Muscle of back (tissue), 13 donors: ENCODE data around the gene SNTN. TPM values are rescaled to one million over a fixed set of nuclear protein-coding genes. Genes with fewer than 3 reads are reported as not detected.
"Not testable (repeated sequence)": the region's sequence is repeated elsewhere in the genome, so short reads cannot be mapped to it uniquely, and the experiment has no call there.

Source experiments
- DNase-seq, 3 donors: peaks; one replicate each; pipeline versions ENCODE4 v3.0.0 to v3.0.0-alpha.2; 2013
- long read RNA-seq, 9 donors: transcript quantifications; one replicate each; lab custom pipeline, GENCODE V29; 2026
- polyA plus RNA-seq, 10 donors: library from polyadenylated mRNA; unstranded; fragments of 120-200 nt; gene quantifications; one replicate each; pipeline ENCODE4 v1.2.1, GENCODE V29; 2013; ENCODE audit not compliant: insufficient read length in 10 of 10

The SNTN gene
- under 1 TPM in 2 of 10 donors, not detected in 8; 0.04 to 0.05 TPM for polyA plus RNA-seq
- long read RNA-seq, donor 1: 0 reads
- long read RNA-seq, donor 2: 0 reads
- long read RNA-seq, donor 3: 0 reads
- long read RNA-seq, donor 4: 0 reads
- long read RNA-seq, donor 5: 0 reads
- long read RNA-seq, donor 6: 0 reads
- long read RNA-seq, donor 7: 0 reads
- long read RNA-seq, donor 8: 0 reads
- long read RNA-seq, donor 9: 0 reads

DNA sequence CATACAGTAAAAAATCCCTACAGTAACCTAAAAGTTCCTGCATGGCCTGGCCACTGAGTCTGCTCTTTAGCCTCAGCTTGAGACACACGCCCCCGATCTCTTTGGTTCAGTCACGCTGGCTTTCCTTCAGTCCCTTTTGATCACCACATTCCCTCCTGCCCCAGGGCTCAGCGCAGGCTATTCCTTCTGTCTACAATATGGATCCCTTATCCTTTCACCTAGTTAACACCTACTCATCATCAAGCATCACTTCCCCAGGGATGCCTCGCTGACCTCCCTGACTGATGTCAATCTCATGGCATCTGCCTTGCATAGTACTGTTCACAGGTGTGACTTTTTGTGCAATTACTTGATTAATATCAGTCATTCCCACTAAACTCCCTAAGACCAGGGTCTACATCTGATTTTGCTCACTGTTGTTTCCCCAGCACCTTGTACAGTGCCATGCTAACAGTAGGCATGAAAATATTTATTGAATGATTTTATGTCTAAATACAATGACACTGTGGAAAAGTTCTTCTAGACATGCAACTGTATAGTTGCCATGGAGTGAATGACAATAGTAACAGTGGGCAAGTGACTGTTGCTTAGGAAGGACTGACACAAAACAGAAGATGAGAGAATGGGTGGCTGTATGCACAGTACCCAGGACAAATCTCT is at the start of gene SNTN:
Gene SNTN, plus strand, starts transcription at position 610 of the 660 bp plus-strand sequence. Its CDS starts 13 bp downstream, at position 623.
- no peak for DNase-seq

DNA sequence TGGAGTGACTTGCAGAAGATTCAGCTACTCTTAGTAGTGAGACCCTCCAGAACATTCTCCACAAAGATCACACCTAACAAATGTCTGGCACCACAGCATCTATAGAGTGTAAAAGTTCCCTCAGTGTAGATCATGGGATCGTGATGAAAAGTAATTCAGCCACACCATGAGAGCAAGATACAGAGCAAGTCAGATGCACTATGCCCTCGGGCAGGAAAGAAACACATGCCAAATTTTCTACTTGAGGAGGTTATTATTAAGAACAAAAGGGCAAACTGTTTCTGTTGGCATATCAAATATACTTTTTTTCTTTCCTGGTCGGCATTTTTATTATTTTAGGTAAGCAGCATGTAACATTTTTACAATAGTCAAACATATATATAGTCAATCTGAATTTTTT is 44.8 kb upstream of the SNTN start:
- DNase-seq: no peak

DNA sequence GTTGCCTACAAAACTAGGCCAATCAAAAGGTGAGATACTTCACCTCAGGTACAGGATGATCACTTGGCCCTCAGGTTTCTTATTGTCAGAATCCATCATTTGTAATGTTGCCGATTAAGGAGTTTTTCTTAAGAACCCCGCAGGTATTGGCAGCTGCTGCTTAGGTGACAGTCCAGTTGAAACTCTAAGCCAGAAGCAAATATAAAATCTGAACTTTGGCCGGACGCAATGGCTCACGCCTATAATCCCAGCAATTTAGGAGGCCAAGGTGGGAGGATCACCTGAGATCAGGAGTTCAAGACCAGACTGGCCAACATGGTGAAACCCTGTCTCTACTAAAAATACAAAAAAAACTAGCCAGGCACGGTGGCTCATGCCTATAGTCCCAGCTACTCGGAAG is 43.1 kb upstream of the SNTN start:
- no peak for DNase-seq

DNA sequence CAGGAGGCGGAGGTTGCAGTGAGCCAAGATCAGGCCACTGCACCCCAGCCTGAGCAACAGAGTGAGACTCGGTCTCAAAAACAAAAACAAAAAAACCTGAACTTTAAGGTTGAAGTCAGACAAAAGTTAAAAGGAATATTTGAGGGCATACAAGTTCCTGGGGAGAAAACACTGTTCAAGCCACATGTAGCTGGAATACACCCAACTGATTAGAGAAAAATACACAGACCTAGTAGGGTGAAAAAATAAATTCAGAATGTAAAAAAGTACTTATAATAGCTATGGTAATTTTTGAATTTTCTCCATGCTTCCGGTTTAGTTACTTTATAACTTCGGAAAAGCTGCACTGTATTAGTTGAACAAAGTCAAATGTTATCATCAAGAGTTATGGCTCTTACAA is 42.6 kb upstream of the SNTN start:
- DNase-seq: no peak

DNA sequence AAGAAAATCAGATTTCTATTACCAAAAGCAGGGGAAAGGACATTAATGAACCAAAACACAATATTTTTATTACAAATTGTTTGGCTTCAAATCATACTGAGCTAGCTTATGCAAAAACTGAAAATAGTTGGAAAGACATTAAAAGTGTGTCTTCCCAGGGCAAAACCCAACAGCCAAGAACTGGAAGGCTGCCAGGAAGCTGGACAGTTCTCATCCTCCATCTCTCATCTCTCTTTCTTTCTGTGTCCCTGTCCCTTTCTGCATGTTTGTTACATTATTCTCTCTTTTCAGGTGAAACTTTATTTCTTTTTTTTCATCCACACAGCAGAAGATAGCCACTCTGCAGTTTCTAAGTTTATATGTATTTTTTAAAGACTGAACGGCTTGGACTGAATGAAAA is 41.1 kb upstream of the SNTN start:
- peak in 1 of 3 donors; percentile 4 for DNase-seq

DNA sequence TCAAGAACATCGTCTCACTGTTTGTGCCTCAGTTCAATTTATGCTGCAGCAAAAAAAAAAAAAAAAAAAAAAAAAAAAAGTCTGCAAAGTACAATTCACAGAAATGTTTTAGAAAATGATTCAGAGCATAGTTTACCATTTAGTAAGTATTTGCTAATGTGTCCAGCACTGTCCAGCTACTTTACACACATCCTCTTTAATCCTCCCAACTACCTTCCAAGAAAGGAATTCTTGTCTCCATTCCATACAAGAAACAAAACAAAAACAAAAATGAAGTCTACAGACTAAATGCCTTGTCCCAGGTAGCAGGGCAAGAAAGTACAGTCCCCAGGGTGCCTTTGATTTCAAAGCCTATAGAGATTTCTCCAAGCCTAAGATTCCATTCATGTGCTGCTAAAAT is 38.9 kb upstream of the SNTN start:
- DNase-seq: peak in 1 of 3 donors; percentile 29

DNA sequence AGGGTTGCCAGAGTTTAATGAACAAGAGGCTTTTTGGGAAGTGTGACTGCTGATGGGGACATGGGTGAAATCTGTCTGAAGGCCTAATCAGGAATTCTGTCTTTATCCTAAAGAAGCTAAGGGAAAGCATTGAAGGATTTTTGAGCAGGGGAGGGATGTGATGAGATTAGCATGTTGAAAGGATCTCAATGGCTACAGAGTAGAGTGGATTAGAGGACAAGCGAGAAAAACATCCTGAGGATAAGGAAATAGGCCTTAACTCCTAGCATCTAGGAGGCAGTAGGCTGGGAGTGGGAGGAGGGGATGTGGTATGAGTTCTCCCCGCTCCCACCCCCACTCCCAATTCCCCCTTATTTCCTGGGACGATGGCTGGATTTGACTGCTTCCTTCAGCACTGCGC is 35.1 kb upstream of the SNTN start:
- no peak for DNase-seq

DNA sequence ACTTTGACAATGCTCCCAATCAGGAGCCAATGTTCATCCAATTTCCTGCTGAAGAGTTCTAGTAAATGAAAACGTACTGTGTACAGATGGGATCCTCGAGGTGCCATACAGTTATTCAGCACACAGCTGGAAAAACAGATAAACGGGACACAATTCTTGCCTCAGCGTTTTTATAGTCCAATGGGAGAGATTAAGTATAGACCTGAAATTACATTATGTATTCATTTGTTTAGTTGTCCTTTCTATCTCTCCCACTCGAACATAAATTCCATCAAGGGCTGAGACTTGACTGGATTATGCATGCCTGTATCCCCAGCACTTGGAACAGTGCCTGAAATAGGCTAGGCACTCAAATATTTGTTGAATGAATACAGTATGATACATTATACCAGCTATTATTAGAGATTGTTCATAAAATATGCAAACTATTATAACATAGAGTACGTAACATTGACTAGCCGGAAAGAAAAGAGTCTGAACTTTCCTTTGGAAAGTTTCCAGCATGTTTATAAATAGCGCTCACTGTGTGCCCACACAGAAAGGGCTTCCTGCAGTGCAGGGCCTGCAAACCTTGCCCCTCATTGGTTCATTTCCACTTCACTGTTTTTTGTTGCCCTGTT is 27.4 kb upstream of the SNTN start:
- DNase-seq: peak; percentile 10 to 93 (median 32)

DNA sequence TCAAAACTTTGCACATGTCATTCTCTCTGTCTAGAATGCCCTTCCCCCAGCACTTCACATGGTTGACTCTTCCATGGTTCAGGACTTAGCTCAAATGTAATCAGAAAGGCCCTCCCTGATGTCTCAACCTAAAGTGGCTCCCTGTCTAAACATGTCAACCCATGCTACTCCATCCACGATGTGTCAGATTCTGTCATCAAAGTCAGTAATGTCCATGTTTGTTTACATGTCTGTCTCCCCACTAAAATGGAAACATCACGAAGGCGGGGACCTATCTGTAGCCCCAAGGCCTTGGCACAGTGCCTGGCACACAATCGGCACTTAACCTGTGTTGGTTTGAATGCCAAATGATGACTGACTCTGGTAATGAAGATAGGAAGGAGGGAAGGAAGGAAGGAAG is 20.8 kb upstream of the SNTN start:
- DNase-seq: no peak

DNA sequence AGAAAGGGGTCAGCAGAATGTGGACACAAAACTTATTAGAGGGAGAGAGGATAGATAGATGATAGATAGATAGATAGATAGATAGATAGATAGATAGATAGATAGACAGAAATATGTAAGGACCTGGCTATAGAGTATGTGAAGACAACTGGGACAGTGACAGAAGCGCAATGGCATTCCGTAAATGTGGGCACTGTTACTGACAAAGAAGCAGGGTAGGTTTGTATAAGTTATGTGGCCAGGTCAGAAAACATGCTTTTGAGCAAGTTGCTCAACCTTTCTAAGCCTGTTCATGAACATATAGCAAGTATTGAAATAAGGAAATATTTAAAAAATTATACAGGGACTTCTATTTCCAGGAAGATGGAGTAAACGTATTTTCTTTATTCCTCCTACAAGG is 17.3 kb upstream of the SNTN start:
- DNase-seq: no peak

DNA sequence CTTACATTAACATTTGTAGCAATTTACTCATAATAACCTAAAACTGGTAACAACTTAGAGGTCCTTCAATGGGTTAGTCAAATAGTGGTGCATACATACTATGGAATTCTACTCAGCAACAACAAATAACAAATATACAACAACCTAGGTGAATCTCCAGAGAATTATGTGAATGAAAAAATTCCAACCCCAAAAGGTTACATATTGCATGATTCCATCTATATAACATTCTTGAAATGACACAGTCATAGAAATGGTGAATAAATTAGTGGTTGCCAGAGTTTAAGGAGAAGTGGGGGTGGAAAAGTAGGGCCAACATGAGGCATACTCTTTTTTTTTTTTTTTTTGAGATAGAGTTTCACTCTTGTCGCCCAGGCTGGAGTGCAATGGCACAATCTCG is 12.7 kb upstream of the SNTN start:
- DNase-seq: peak in 1 of 3 donors; percentile 16

DNA sequence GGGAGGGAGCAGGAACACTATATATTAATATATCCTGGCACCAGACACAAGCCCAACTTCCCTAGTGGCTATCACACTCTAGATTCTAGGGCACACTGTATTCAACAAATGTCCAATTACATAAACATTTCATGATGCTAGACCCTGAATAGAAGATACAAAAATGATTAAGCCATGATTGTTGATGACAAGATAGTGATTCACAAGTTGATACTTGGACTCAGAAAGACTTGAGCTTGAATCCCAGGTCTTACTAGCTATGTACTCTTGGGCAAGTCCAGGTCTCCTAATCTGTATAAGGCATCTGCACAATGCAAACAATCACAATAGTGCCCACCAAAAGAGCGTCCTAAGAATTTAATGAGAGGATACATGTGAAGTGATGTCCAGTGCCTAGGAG is 10.0 kb upstream of the SNTN start:
- DNase-seq: no peak

DNA sequence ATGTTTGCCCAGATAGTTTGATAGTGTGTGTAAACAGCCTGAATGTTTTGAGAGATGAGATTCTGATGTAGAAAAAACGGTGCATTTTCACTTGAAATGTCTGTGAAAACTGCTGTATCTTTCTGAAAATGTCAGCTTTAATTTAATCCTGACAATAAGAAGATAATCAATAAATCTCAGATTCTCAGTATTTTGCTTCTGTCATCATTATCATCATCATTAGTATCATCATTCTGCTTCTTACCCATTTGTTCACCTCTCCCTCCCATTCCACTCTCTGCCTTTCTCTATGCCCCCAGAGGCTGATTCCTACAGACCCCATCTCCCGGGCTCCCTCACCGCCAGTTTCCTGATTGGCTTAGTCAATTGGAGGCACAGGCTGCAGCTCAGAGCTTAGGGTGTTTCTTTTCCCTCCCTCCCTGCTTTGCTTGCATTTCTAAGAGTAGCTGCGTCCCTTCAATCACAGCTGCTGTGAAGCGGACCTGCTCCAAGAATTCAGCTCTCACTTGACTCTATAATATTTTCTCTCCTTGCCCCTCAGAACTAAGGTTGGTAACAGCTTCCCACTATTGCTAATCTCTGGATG is 8.2 kb upstream of the SNTN start:
- no peak for DNase-seq

DNA sequence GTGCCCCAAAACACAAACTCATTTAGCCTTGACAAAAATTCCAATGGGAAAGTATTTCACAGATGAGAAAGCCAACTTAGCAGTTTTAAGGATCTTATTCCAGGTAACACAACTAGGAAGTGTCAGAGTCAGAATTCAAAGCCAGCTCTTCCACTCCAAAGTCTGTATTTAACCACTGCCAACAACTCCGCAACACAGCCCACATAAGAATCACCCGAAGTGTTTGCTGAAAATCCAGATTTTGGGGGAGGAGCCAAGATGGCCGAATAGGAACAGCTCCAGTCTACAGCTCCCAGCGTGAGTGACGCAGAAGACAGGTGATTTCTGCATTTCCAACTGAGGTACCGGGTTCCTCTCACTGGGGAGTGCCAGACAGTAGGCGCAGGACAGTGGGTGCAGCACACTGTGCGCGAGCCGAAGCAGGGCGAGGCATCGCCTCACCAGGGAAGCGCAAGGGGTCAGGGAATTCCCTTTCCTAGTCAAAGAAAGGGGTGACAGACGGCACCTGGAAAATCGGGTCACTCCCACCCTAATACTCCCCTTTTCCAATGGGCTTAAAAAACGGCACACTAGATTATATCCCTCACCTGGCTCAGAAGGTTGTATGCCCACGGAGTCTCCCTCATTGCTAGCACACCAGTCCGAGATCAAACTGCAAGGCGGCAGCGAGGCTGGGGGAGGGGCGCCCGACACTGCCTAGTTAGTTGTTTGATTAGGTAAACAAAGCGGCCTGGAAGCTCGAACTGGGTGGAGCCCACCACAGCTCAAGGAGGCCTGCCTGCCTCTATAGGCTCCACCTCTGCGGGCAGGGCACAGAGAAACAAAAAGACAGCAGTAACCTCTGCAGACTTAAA is 7.3 kb upstream of the SNTN start:
- DNase-seq: not testable (repeated sequence)

DNA sequence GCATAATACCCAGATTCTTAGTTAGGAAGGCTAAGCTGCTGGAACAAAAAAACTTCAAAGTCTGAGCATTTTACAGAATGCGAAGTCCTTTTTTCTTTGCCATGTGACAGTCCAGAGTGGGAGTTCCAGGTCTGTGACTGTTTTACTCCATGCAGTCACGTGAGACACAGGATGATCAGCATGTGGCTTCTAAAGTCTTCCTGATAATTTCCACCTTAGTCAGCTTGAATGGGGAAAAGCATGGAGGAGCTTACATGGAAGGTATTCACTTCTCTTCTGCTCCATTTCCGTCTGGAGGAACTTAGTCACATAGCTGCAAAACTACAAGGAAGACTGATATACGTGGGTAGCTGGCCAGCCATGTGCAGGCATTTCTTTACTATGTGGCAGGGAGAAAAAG is 1.7 kb downstream of the SNTN start:
- peak in 1 of 3 donors; percentile 14 for DNase-seq

DNA sequence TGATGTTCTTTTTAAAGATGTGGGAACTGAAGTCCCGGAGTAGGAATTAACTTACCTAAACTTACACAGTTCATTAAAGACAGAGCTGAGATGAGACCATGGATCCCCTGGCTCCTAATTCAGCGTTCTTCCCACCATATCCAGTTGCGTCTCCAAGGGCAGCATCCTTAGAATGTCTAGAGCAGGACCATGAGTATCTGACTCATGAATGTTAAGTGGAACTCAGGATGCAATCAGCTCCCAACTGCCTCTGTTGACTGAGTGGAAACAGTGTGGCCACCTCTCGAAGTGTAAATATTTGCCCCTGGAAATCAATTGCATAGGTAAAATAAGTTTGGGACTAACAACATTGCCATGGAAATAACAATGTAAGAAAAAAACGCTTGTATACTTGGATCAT is 2.5 kb downstream of the SNTN start:
- DNase-seq: no peak

DNA sequence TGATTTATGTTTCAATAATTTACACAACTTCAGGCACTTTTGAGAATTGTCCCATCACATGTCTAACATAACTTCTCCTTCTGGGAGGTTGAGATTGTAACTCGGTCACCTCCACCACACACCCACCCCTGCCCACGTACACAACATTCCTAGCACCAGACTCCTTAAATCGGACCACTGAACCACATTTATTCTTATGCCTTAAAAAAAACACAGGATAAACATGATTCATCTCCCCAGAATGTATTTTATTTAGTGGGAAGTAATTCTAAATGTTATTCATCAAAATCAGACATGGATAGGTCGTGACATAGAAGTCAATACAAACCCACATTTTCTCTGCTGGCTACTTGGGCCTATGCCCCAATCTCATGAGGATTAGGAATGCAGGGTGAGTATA is 3.0 kb downstream of the SNTN start:
- peak in 1 of 3 donors; percentile 87 for DNase-seq

DNA sequence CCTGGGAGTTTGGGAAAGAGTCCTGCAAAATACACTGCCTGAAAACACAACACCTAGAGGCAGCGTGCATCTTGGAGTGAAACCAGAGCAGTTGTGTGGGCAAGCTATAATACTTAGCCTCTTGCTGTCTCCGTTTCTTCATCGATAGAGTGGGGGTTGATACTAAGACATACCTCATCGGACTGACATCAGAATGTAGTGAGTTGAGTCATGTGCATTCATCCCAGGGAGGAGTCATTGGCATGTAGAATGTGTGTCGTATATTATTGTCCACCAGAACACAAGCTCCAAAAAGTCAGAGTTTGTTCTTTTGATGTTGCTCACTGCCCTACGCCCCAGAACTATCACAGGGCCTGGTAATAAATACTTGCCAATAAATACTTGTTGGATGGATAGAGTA is 4.3 kb downstream of the SNTN start:
- DNase-seq: peak in 1 of 3 donors; percentile 73

DNA sequence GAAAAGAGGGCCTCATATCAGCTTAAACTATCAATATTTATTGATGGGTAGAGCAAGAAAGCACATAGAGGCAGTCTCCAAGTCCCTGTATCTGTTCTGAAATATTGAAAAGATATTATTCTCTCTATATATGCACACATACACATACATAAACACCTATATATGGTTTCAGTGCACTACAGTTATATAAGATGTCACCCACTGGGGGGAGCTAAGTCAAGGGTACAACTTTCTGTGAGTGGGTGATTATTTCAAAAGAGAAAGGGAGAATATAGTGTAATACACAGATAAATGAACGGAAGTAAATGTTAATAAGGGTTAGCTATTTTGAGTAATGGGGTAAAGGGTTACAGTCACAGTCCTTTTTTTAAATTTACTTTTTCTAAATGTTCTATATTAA is 8.8 kb downstream of the SNTN start:
- DNase-seq: peak in 1 of 3 donors; percentile 5

DNA sequence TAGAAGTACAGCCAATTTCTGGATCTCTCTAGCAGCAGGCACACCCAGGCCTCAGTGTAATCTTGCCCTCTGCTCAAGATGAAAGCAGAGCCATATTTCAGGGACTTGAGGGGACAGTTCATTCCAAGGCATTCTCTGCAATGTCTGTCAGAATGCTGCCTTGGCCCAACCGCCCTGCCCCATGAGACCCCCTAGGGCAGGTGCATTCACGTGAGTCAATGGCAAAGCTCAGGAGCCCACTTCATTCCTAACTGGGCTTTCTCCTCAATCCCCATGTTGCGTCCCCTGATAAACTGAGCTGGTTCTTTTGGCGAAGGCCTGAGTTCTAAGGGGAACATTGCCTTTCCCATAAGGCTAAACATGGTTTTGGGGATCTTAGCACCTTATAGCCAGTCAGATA is 9.5 kb downstream of the SNTN start:
- no peak for DNase-seq

DNA sequence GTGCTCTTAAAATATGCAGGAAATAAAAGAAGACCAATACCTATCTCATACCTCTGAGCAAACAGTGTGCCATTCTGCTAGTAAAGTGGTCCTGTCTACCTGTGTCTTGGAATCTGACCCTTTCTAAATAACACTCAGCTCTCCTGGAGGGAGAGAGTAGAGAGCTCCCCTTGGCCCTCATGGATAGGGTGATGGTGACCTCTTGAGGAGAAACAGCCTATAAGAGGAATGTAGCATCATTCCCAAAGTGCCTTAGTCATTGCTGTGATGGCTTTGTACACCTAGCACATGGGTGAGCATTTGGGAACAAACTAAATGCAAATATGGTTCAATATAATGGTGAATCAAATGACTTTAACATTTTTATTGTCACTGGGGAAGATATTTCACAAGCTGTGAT is 10.0 kb downstream of the SNTN start:
- no peak for DNase-seq

DNA sequence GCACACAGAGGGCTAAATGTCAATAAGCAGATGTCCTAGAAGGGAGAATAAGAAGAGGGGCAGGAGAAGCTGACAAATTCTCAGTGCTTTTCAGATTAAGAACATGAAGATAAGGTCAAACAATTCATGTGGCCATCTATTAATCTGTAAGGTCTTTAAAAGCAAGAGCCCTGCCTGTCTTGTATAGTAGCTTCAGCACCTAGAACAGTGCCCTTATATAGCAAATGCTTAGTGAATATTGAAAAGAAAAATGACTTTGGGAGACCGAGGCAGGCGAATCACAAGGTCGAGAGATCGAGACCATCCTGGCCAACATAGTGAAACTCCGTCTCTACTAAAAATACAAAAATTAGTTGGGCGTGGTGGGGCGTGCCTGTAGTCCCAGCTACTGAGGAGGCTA is 18.1 kb downstream of the SNTN start:
- no peak for DNase-seq
